DMS53 treated with DMSO at 0.1 percent for 48 hours (cell line): ENCODE measurements around the gene NR5A2.
"Not testable (repeated sequence)": the region's sequence is repeated elsewhere in the genome, so short reads cannot be mapped to it uniquely, and the experiment has no call there.

Experiments
- DNase-seq: peaks from one replicate; lab custom pipeline; 2025; ENCODE audit not compliant: unreplicated experiment; lab: John Stamatoyannopoulos, UW

The NR5A2 gene

GRCh38 chr1:200187332-200187731, 159.8 kb downstream of the NR5A2 start:
- DNase-seq = not testable (repeated sequence)

DNA sequence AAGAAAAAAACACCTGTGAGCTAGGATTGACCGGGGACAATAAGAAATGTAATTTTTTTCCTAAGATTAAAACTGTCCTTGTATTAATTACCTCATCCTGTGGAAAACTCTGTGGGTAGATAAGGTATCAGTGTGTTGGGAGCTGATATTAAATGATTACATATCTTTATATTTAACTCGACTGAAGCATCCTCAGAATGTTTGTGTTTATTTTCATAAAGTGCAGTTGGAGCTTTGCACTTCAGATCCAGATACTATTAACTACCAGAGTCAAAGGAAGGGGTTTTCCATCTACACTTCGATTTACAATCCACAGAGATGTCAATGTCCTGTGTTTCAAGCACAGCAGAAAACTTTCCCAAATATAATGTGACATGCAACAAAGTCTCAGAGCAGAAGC, 164.5 kb downstream of the NR5A2 start:
- no peak for DNase-seq

DNA sequence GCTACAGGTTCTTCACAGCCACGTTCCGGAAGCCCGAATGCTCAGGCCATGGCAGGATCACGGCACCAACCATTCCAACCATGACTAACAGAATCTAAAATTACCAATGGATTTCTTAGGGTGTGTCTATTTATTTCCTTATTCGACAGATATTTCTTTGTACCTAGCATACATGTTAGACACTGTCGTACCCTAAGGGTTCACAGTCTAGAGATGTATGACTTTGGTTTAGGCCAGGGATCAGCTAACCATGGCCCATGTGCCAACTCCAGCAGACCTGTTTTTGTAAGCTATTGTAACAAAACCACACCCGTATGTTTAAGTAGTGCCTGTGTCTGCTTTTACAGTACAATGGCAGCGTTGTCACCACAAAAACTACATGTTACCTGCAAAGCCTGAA, 167.0 kb downstream of the NR5A2 start:
- DNase-seq = no peak

- DNase-seq = no peak
Observed at GRCh38 chr1:200198236-200198635, 170.7 kb downstream of the NR5A2 start.

DNA sequence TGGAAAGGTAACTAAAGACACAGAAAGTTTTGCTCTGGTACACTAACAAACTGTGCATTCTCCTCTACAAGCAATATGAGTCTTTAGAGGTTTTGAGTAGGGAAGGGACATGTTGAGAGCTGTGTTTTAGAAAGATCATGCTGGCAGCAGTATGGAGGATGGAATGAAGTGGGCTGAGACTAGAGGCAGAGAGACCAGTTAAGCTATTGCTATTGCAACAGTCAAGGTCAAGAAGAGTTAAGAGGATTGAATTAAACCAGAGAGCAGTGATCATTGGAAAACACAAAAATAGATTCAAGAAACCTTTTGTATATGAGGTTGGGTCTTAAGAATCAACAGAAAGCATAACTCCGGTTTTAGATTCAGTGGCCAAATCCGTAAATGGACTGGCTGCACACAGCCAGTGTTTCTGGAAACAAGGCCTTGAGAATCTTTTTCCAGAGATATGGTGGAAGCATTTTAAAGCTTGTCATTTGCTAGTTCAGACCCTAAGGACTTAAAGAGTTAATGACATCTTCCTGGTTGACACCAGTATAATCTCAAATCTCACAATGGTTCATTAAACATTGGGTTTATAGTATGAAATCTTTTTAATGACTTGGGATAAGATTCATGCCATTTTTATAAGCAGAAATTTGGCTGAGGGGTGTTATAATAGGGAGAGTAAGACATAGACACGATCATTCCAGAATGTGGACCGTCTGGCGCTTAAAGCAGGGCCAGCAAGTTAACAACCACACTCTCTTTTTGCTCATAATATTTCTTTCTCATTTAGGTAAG, 177.9 kb downstream of the NR5A2 start:
- no peak for DNase-seq

- no peak for DNase-seq
Observed at GRCh38 chr1:200206340-200206739, 178.8 kb downstream of the NR5A2 start.

GRCh38 chr1:200206761-200207160, 179.3 kb downstream of the NR5A2 start:
- no peak for DNase-seq

DNA sequence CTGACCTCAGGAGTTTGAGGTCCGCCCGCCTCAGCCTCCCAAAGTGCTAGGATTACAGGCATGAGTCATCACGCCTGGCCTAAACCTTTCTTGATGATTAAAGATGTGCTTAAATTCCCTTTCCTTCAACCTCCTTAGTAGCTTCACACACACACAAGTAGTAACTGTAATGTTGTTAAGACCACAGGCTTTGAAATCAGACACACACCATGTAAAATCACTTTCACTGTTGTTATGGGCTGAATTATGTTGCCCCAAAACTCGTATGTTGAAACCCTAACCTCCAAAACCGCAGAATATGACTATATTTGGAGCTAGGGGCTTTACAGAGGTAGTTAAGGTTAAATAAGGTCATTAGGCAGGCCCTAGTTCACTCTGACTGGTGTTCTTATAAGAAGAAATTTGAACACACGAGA, 180.2 kb downstream of the NR5A2 start:
- DNase-seq = no peak

DNA sequence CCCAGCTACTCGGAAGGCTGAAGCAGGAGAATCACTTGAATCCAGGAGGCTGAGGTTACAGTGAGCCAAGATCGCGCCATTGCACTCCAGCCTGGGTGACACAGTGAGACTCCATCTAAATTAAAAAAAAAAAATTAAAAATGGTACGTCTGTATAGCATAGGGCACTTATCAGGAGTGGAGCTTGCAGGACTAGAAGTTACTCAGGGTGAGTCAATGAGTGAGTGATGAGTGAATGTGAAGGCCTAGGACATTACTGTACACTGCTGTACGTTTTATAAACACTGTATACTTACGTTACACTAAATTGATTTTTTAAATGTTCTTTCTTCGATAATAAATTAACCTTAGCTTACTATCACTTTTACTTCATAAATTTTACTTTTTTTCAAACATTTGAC, 183.6 kb downstream of the NR5A2 start:
- DNase-seq = no peak

DNA sequence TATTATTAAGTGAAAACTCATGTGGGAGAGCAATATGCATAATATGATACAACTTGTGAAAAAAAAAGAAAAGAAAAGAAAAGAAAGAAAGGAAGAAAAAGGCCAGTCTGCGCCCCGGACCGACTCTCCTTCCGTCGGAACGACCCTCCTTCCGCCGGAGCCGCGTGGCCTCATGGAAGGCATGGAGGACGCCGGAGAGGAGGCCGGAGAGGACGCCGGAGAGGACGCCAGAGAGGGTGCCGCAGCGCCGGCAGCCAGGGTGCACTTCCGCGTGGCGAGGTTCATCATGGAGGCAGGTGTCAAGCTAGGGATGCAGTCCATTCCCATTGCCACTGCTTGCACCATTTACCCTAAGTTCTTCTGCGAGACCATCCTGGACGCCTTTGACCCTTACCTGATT, 185.9 kb downstream of the NR5A2 start:
- no peak for DNase-seq

DNA sequence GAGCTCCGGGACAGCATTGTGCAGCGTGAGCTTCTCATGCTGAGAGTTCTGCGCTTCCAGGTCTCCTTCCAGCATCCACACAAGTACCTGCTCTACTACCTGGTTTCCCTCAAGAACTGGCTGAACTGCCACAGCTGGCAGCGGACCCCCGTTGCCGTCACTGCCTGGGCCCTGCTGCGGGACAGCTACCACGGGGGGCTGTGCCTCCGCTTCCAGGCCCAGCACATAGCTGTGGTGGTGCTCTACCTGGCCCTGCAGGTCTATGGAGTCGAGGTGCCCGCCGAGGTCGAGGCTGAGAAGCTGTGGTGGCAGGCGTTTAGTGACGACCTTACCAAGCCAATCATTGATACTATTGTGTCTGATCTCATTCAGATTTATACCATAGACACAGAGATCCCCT, 186.4 kb downstream of the NR5A2 start:
- no peak for DNase-seq

DNA sequence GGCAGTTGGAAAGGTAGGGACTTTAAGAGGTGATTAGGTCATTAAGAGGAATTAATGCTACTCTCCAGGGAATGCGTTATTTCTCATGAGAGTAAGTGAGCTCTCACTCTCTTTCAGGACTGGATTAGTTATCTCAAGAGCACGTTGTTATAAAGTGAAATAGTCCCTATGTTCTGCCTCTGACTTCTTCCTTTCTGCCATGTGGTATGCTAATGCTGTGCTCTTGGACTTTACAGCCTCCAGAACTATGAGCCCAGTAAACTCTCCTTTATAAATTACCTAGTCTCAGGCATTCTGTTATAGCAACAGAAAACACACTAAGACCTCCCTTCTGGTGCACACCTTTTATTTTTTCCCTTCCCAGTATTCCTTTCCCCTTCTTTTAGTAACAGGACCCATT, 187.8 kb downstream of the NR5A2 start:
- no peak for DNase-seq

- DNase-seq = no peak
Observed at GRCh38 chr1:200217703-200218102, 190.2 kb downstream of the NR5A2 start.

DNA sequence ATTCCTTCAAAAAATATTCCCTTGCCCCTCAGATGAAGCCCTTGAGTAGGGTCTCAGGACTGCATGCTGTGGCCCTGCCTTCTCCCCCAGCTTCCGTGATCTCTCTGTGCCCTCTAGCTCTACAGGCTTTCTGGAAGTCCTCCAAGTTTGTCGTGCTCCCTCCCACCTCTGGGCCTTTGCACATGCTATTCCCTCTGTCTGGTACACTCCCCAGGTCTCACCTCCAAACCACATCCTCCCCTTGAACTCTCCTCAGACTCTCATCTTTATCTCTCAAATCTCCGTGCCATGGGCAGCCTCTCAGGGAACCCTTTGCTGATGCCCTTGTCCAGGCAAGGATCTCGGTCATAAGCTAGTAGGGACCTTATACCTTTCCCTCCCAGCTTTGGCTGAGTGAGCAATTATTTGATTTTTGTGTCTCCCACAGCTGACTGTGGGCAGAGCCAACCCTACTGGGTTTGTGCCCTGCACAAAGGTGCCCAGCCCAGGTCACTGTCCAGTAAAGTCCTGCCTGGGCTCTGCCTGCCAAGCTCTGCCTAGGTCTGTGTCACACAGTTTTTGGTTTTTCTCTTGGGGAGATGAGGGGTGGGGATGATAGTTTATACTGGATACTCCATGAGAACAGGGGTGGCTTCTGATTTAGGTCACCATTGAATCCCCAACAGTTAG, 194.2 kb downstream of the NR5A2 start:
- no peak for DNase-seq

DNA sequence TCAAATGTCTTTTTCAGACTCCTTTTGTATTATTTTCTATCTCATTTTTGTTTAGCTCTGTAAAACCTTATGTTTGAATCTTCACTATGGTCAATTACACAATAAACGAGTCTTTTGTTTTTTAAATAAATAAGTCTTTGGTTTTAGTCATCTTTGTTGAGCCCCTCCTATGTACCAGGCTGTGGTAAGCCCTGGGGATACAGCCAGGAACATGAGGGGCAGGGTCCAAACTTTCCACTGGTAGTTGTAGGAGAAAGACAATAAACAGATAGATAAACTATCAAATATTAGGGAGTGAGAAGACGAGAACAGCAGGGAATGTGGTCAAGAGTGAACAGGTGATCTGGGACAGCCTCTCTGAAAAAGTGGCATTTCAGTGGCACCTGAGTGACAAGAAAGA, 195.7 kb downstream of the NR5A2 start:
- DNase-seq = no peak

DNA sequence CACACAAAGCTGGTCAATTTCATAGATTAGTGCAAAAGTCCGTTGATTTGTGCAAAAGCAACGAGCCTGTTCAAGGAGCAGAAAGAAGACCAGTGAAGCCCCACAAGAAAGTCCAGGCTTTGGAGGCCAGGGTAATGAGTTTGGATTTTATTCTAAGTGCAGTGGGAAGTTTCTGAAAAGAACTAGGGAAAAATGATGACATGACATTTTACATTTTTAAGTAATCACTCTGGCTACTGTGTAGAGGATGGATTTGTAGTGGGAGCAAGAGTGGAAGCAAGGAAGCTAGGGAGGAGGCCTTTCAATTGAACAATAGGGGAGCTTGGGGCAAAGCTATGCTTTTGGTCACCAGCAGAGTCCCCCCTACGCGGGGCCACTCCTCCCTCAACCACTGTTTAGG, 196.1 kb downstream of the NR5A2 start:
- no peak for DNase-seq

- no peak for DNase-seq
Observed at GRCh38 chr1:200224315-200224714, 196.8 kb downstream of the NR5A2 start.

- no peak for DNase-seq
Observed at GRCh38 chr1:200226268-200226968, 198.9 kb downstream of the NR5A2 start.

GRCh38 chr1:200226969-200227303, 199.4 kb downstream of the NR5A2 start:
- no peak for DNase-seq
